Stimulated activated naive CD8-positive, alpha-beta T cell treated with anti-CD3 and anti-CD28 coated beads, Interleukin-15, amount 100 ng/mL, for 72 hours (primary cell): ENCODE data around the gene XRN1.
"Not testable (repeated sequence)": the region's sequence is repeated elsewhere in the genome, so short reads cannot be mapped to it uniquely, and the experiment has no call there.

Experiments
- ATAC-seq: fragments of 150-1000 bp; cut with Tn5 transposase; 2 replicates; pipeline ENCODE4 v1.10.0; 2021; ENCODE audit warnings: mild to moderate bottlenecking, moderate library complexity
- DNase-seq, 2 donors: peaks; one replicate each; pipeline ENCODE4 v3.0.0; 2021 to 2022
- H3K27ac Mint-ChIP-seq, 2 donors: one replicate each; pipeline ENCODE4 v1.8.0; 2022; ENCODE audit warnings: mild to moderate bottlenecking in 2 of 2, mixed read lengths in 2 of 2, moderate library complexity in 2 of 2
- H3K27me3 Mint-ChIP-seq: one replicate; pipeline ENCODE4 v1.8.0; 2022; ENCODE audit warnings: mixed read lengths
- H3K4me1 Mint-ChIP-seq: one replicate; pipeline ENCODE4 v1.8.0; 2022; ENCODE audit warnings: mild to moderate bottlenecking, mixed read lengths
- H3K4me3 Mint-ChIP-seq, 2 donors: one replicate each; pipeline ENCODE4 v1.8.0; 2022; ENCODE audit warnings: mild to moderate bottlenecking in 2 of 2, mixed read lengths in 2 of 2, moderate library complexity in 1 of 2
- H3K9me3 Mint-ChIP-seq, 2 donors: one replicate each; pipeline ENCODE4 v1.8.0; 2022; ENCODE audit warnings: mixed read lengths in 2 of 2

XRN1 gene

GRCh38 chr3:142319094-142319493, 128.7 kb downstream of the XRN1 start:
- Mint-ChIP-seq H3K4me3 (no peak overlapping the region), H3K27me3 (no peaks in the 10 kb centered on the region)
- no peak for DNase-seq

GRCh38 chr3:142318331-142318730, 129.5 kb downstream of the XRN1 start:
- DNase-seq, result no peak
- Mint-ChIP-seq H3K9me3 (no peaks in the 10 kb centered on the region), H3K27ac (peak overlapping the region in 1 of 2 donors; percentile 40), H3K4me3 (no peak overlapping the region), H3K4me1 (no peaks in the 10 kb centered on the region), H3K27me3 (no peaks in the 10 kb centered on the region)
- ATAC-seq, result no peak

More at GRCh38 chr3:142319094-142319493, 128.7 kb downstream of the XRN1 start:
- no peak overlapping the region for H3K27ac Mint-ChIP-seq
- no peaks in the 10 kb centered on the region for H3K4me1 Mint-ChIP-seq
- no peak for ATAC-seq
- no peaks in the 10 kb centered on the region for H3K9me3 Mint-ChIP-seq

DNA sequence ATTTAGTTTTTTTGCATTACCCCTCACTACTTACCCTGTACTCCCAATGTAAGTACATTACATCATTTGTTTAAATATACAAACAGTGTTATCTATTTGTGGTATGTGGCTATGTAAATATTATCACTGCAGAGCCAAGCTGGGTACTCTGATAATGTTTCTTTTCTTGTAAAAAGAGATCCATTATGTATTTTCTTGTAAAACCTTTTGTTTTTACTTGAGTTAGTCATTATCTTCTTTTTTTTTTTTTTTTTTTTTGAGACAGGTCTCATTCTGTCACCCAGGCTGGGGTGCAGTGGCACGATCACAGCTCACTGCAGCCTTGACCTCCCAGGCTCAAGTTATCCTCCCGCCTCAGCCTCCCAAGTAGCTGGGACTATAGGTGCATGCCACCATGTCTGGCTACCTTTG, 131.9 kb downstream of the XRN1 start:
- H3K27ac Mint-ChIP-seq, ATAC-seq, H3K4me3 Mint-ChIP-seq, H3K27me3 Mint-ChIP-seq, DNase-seq, H3K9me3 Mint-ChIP-seq, H3K4me1 Mint-ChIP-seq: not testable (repeated sequence)

DNA sequence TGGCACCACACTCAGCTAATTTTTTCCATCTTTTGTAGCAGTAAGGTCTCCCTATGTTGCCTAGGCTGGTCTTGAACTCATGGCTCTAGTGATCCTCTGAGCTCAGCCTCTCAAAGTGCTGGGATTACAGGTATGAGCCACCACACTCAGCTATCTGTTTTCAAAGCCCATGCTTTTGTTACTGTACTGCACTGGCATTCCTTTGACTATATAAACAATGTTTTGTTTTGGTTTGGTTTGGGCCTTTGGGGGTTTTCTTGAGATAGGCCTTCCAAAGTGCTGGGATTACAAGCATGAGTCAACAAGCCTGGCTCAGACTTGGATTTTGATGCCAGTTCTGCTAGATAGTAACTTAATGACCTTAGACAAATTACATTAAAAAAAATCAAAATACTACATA, 132.8 kb downstream of the XRN1 start:
- H3K27me3 Mint-ChIP-seq, result no peaks in the 10 kb centered on the region
- H3K4me1 Mint-ChIP-seq, result no peaks in the 10 kb centered on the region
- ATAC-seq (no peak), DNase-seq (no peak)
- H3K4me3 Mint-ChIP-seq, result no peak overlapping the region
- H3K9me3 Mint-ChIP-seq, result no peaks in the 10 kb centered on the region
- peak overlapping the region in 1 of 2 donors; percentile 34 for H3K27ac Mint-ChIP-seq

GRCh38 chr3:142310439-142310838, 137.4 kb downstream of the XRN1 start:
- ATAC-seq, result no peak
- H3K4me3 Mint-ChIP-seq, result no peak overlapping the region
- H3K4me1 Mint-ChIP-seq, result no peaks in the 10 kb centered on the region
- H3K27me3 Mint-ChIP-seq, result no peaks in the 10 kb centered on the region
- peaks cover 0 to 7% of the 10 kb centered on the region in 2 donors for H3K9me3 Mint-ChIP-seq
- DNase-seq, result no peak
- no peak overlapping the region for H3K27ac Mint-ChIP-seq

GRCh38 chr3:142302847-142303246, 145.0 kb downstream of the XRN1 start:
- not testable (repeated sequence) for ATAC-seq, H3K27ac Mint-ChIP-seq, H3K27me3 Mint-ChIP-seq, DNase-seq, H3K4me1 Mint-ChIP-seq, H3K4me3 Mint-ChIP-seq
- peaks cover 28 to 50% of the 10 kb centered on the region in 2 donors for H3K9me3 Mint-ChIP-seq

DNA sequence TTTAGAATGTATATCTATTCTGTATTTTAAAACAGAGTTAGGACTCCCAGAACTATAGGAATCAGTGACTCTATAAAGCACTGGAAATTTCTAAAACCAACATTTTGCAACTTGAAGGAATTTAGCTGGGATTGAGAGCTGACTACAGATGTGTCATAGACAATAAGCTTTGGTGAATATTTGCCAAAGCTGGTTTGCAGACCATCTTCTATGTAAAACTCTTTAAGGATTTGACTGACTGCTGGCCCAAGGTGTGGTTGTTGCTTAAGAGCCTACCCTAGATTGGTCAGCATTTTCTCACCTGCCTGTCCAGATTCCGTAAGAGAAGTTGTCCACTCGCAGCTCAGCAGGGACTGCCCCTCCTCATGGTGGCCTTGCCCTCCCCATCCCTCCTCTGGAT, 149.2 kb downstream of the XRN1 start:
- ATAC-seq (no peak), DNase-seq (no peak)
- Mint-ChIP-seq H3K27ac (no peak overlapping the region), H3K4me1 (no peaks in the 10 kb centered on the region), H3K4me3 (no peak overlapping the region), H3K27me3 (no peaks in the 10 kb centered on the region), H3K9me3 (peaks cover 14 to 25% of the 10 kb centered on the region in 2 donors)

DNA sequence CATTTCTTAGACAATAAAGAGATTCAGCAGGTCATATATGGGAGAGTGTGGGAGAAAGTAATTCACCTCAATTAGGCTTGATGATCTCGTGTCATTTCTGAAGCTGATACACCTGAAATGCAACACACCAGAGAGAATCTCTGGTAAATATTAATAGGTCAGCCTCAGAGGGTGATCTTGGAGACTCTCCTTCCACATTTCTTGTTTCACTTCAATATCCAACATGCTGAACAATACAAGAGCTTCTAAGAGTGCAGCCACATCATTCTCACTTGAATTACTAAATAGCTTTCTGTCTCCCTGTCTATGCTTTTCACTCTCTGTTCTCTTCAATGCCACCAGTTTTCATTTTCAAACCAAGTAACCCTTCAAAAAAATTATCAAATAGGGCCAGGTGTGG, 151.3 kb downstream of the XRN1 start:
- Mint-ChIP-seq H3K27me3 (no peaks in the 10 kb centered on the region), H3K4me1 (no peaks in the 10 kb centered on the region), H3K9me3 (peaks cover 3 to 5% of the 10 kb centered on the region in 2 donors), H3K27ac (no peak overlapping the region), H3K4me3 (no peak overlapping the region)
- no peak for ATAC-seq
- no peak for DNase-seq

DNA sequence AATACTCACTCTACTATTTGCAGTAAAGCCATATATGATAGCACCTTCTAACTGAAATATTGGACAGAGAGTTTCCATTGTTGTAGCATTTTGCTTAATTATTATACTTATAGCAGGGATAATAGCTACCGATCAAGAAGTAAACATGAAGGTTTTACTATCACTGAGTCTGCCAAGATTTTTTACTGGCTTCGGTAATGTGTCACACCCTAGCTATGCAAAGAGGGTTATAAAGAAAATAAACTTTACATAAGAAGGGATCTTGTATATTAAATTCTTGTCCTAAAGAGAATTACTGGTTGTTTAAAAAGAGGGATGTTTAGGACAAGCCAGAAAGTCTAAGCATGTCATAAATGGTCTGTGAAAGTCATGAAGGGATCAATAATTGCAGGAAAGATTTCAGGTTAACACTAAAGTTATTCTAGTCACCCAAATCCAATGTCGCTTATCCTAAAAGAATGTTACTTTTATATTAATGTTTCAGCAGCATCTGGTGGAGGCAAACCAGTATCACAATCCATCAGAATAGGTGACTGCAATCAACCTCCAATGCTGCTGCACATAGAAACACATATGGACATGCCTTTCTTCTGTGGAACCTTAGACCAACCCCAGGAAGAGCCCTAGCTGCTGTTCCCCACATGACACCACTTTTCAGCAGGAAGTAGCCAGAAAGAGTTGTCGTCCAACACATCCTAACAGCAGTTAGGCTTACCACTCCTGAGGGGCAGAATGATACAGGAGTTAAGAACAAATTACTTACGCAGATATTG, 159.8 kb downstream of the XRN1 start:
- Mint-ChIP-seq H3K27ac (no peak overlapping the region), H3K9me3 (peaks cover 4 to 29% of the 10 kb centered on the region in 2 donors), H3K4me1 (no peaks in the 10 kb centered on the region), H3K4me3 (no peak overlapping the region), H3K27me3 (no peaks in the 10 kb centered on the region)
- DNase-seq (no peak), ATAC-seq (no peak)

DNA sequence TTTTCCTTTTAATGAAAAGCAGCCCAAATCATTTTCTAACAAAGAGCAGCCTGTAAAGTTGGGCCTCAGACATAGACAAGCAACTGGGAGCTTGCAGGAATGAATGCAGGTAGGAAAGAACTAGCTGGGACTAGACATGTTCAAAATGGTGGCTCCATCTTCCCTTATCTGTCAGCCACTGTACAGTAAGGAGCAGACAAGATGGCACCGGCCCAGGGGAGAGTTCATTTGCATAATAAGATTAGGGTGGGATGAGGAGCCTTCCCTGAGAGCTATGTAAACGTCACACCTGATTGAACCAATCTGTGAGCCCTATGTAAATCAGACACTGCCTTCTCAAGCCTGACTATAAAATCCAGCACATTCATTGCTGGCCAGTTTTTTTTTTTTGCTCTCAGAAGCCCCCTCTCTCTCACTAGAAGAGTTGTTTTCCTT, 162.7 kb downstream of the XRN1 start:
- Mint-ChIP-seq H3K4me3 (no peak overlapping the region), H3K9me3 (peaks cover 4 to 20% of the 10 kb centered on the region in 2 donors), H3K27ac (no peak overlapping the region), H3K4me1 (no peaks in the 10 kb centered on the region), H3K27me3 (no peaks in the 10 kb centered on the region)
- DNase-seq (no peak), ATAC-seq (no peak)

- ATAC-seq, result no peak
- peaks cover 0 to under 1% of the 10 kb centered on the region in 2 donors for H3K9me3 Mint-ChIP-seq
- no peak for DNase-seq
- no peak overlapping the region for H3K4me3 Mint-ChIP-seq
- H3K27me3 Mint-ChIP-seq, result no peaks in the 10 kb centered on the region
- no peak overlapping the region for H3K27ac Mint-ChIP-seq
- H3K4me1 Mint-ChIP-seq, result no peaks in the 10 kb centered on the region
These were observed 165.3 kb downstream of the XRN1 start for GRCh38 chr3:142282503-142282902.

- no peak overlapping the region for H3K4me3 Mint-ChIP-seq
- no peaks in the 10 kb centered on the region for H3K27me3 Mint-ChIP-seq
- DNase-seq (no peak), ATAC-seq (no peak)
- no peaks in the 10 kb centered on the region for H3K4me1 Mint-ChIP-seq
- H3K27ac Mint-ChIP-seq, result no peak overlapping the region
- H3K9me3 Mint-ChIP-seq, result no peaks in the 10 kb centered on the region
These were observed 166.4 kb downstream of the XRN1 start for GRCh38 chr3:142281474-142281873.

GRCh38 chr3:142279965-142280590, 167.8 kb downstream of the XRN1 start:
- Mint-ChIP-seq H3K4me3 (no peak overlapping the region), H3K9me3 (no peaks in the 10 kb centered on the region), H3K27ac (no peak overlapping the region), H3K27me3 (no peaks in the 10 kb centered on the region), H3K4me1 (no peaks in the 10 kb centered on the region)
- ATAC-seq (peak; percentile 94), DNase-seq (peak; percentile 29 to 44)

GRCh38 chr3:142278451-142278850, 169.4 kb downstream of the XRN1 start:
- Mint-ChIP-seq H3K9me3 (no peaks in the 10 kb centered on the region), H3K4me1 (no peaks in the 10 kb centered on the region), H3K27me3 (no peaks in the 10 kb centered on the region), H3K4me3 (no peak overlapping the region), H3K27ac (no peak overlapping the region)
- DNase-seq (no peak), ATAC-seq (no peak)

- H3K27ac Mint-ChIP-seq, result no peak overlapping the region
- H3K4me1 Mint-ChIP-seq, result no peaks in the 10 kb centered on the region
- no peaks in the 10 kb centered on the region for H3K9me3 Mint-ChIP-seq
- DNase-seq (no peak), ATAC-seq (no peak)
- no peaks in the 10 kb centered on the region for H3K27me3 Mint-ChIP-seq
- no peak overlapping the region for H3K4me3 Mint-ChIP-seq
These were observed 171.1 kb downstream of the XRN1 start for GRCh38 chr3:142276781-142277180.

DNA sequence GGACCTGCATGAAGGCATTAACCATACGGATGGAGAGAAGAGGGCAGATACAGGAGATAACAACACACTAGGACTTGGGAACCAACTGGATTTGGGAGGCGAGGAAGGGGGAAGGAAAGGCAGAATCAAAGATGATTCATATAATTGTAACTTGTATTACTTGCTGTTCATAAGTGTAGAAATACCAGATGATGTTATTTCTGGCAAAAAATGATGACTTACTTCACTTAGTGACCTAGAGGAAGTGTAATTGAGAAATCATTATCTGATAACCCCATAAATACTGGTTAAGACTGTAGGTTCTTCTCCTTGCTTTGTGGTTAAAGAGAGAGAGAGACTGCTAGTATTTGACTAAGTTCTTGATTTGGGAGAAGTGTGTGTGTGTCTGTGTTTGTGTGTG, 172.0 kb downstream of the XRN1 start:
- Mint-ChIP-seq H3K4me1 (no peaks in the 10 kb centered on the region), H3K9me3 (no peaks in the 10 kb centered on the region), H3K27ac (peak overlapping the region in 1 of 2 donors; percentile 67), H3K27me3 (no peaks in the 10 kb centered on the region), H3K4me3 (no peak overlapping the region)
- no peak for ATAC-seq
- no peak for DNase-seq
